G401 (cell line): ENCODE results near the gene CAPNS2. TPM values are rescaled to one million over a fixed set of nuclear protein-coding genes. Genes with fewer than 3 reads are reported as not detected.
"Not testable (repeated sequence)": the region's sequence is repeated elsewhere in the genome, so short reads cannot be mapped to it uniquely, and the experiment has no call there.

Experiments
- DNase-seq: peaks from one replicate; pipeline ENCODE4 v3.0.0-alpha.2; 2015; ENCODE audit warnings: low spot score
- in situ Hi-C: cut with HindIII; loops from 2 replicates; pipeline ENCODE4 v1.10.0; 2016; ENCODE audit warnings: low sequenced_read_pairs, mixed read lengths
- total RNA-seq: library from RNA; depleted of rRNA; stranded (reverse); fragments of >200 nt; shearing (Covaris generic); gene quantifications from 2 replicates; pipeline ENCODE4 v1.2.3, GENCODE V29; 2014

CAPNS2 gene
- total RNA-seq, 1 experiment from 2014 or later: not detected

DNA sequence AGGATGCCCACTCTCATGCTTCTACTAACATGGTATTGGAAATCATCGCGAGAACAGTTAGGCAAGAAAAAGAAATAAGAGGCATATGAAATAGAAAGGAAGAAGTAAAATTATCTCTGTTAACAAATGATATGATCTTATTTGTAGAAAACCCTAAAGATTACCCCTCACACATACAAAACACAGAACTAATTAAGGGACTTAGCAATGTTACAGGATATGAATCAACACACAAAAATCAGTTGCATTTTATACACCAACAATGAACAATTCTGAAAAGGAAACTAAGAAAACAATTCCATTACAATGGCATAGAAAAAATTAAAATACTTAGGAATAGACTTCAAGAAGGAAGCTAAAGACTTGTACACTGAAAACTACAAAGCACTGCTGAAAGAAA, 2.7 kb upstream of the CAPNS2 start:
- in situ Hi-C loops: no loop called here
- DNase-seq: no peak

DNA sequence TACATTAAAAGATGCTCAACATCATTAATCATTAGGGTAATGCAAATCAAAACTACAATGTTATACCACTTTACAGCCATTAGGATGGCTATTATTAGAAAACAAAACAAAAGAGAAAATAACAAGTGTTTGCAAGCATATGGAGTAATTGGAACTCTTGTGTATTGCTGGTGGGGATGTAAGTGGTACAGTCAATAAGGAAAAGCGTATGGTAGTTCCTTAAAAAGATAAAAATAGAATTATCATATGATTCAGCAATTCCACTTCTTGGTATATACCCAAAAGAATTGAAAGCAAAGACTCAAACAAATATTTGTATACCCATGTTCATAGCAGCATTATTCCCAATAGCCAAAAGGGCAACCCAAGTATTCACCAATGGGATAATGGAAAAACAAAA, 1.4 kb upstream of the CAPNS2 start:
- DNase-seq: no peak
- in situ Hi-C loops: no loop called here

- in situ Hi-C loops: no loop called here
- no peak for DNase-seq
These were observed 898 bp downstream of the CAPNS2 start for GRCh38 chr16:55567382-55567781.

GRCh38 chr16:55568207-55568606, 1.7 kb downstream of the CAPNS2 start:
- no peak for DNase-seq
- in situ Hi-C loops: no loop called here

DNA sequence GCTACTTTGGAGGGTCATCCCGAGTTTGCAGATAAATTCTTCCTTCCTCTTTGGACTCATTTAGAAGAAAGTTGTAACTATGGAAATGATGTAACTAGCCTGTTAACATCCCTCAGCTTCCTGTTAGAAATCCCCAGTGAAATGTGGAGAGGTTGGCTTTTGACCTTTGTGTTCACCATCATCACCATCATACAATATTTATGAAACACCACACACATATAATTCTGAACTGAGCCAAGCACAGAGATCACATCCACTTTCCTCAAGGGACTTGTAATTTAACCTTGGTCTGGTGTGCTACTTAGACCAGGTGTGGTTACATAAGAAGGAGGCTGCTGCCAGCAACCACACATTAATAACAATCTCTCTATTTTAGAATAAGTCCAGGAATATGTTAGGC, 2.5 kb downstream of the CAPNS2 start:
- in situ Hi-C loops: no loop called here
- DNase-seq: no peak

GRCh38 chr16:55570159-55570558, 3.7 kb downstream of the CAPNS2 start:
- in situ Hi-C loops: no loop called here
- DNase-seq: no peak

DNA sequence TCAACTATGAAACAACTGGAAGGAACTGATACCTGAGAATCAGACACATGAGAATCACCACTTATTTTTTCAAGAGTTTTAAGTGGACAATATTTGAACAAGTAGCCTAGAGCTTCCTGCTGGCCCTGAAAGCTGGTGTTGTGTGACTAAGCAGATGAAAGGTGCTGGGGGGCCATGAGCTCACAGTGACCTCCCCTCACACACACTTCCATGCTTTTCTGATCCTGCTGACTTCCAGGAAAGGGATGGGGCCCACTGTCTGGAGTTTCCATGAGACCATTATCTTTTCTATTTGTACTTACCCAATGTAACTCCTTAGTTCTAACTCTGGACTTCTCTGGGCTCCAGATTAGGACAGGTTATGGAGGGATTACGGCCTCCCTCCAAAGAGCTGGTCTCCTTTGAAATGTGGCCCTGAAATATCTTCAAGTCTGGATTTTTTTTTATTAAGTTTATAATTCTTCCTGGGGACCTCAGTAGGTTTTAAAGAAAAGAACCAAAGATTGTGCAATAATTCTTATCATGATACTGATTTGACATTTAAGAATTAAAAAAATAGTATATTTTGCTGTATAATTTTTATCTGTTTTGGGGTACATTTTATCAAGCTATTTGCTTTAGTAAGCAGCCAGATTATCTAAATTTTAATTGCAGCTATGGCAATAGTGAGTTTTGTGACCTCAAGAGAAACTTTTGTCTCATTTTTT, 4.9 kb downstream of the CAPNS2 start:
- in situ Hi-C loops: no loop called here
- DNase-seq: no peak

GRCh38 chr16:55572439-55572838, 6.0 kb downstream of the CAPNS2 start:
- in situ Hi-C loops: no loop called here

GRCh38 chr16:55574811-55575210, 8.3 kb downstream of the CAPNS2 start:
- in situ Hi-C loops: no loop called here
- no peak for DNase-seq

More at GRCh38 chr16:55572439-55572838, 6.0 kb downstream of the CAPNS2 start:
- no peak for DNase-seq

DNA sequence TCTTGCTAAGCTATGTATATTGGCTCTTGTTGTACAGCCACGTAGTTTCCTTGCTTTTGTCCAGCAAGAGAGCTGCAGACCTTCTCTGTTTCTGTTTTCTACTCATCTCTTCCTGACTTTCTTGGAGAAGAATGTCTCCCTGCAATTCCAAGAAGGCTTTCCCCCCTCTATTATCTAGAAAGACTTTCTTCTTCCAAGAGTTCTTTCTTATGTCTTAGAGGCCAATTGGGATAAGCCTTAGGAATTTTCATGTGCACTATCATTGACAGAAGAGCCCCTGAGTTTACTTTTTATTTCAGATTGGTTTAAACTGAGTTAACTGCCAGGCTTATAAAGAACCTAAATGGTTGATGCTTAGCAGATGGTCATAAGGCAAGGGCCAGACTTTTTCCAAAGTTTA, 9.0 kb downstream of the CAPNS2 start:
- no peak for DNase-seq
- in situ Hi-C loops: no loop called here

DNA sequence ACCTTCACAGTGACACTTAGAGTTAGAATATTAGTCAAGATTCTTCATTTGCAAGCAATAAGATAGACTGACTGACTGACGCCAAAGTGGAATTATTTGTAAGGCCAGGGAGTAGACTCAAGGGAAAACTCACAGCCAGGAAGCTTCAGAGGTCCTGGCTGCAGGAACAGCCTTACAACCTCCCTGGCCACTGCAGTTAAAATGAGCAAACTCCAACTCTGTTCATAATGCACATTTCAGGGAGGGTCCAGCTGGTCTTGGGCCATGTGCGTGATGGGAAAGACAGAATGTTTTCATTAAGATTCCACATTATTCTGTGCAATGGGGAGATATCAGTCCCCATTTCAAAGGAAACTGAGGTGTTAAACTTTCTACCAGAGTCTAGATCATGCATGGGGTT, 9.9 kb downstream of the CAPNS2 start:
- no peak for DNase-seq
- in situ Hi-C loops: no loop called here

DNA sequence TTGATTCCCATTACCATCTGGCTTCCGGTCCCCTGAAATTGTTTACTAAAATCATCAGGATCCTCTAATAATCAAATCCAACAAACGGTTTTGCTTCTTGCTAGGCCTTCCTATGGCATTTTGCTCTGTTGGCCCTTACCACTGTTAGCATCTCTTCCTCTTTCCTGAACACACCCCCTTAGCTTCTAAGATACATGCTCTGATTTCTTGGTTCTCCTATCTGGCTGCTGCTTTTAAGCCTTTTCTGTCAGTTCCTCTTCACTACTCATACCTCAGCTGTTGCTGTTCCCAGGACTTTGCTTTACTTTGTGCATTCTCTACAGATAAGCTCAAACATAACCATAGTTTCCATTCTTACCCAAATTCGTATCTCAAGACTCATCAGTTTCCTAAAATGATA, 11.4 kb downstream of the CAPNS2 start:
- in situ Hi-C loops: no loop called here
- DNase-seq: no peak

GRCh38 chr16:55585631-55586030, 19.1 kb downstream of the CAPNS2 start:
- in situ Hi-C loops: no loop called here

DNA sequence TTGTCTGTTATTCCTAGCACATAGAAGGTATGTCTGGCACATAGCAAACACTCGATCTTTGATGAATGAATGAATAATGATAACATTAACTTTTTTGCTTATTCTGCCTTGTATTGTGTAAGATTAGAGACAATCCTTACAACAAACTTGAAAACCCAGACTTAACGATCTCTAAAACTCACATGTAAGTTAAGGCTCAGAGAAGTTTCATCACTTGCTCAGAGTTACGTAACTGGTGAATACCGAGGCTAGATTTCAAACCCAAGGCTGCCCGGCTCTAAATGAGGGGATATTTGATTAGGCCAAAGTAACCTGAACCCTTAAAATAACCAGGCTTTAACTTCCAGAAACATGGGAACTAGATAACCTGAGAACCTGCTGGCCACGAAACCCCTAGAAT, 22.3 kb downstream of the CAPNS2 start:
- DNase-seq: no peak
- in situ Hi-C loops: no loop called here

More at GRCh38 chr16:55585631-55586030, 19.1 kb downstream of the CAPNS2 start:
- no peak for DNase-seq

- in situ Hi-C loops: no loop called here
- DNase-seq: no peak
These were observed 25.8 kb downstream of the CAPNS2 start for GRCh38 chr16:55592306-55592705.

DNA sequence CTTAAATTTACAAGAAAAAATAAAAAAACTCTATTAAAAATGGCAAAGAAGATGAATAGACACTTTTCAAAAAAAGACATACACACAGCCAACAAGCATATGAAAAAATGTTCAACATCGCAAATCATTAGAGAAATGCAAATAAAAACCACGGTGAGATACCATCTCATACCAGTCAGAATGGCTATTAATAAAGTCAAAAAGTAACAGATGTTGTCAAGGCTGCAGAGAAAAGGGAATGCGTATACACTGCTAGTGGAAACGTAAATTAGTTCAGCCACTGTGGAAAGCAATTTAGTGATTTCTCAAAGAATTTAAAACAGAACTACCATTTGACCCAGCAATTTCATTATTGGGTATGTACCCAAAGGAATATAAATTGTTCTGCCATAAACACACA, 31.4 kb downstream of the CAPNS2 start:
- in situ Hi-C loops: no loop called here

DNA sequence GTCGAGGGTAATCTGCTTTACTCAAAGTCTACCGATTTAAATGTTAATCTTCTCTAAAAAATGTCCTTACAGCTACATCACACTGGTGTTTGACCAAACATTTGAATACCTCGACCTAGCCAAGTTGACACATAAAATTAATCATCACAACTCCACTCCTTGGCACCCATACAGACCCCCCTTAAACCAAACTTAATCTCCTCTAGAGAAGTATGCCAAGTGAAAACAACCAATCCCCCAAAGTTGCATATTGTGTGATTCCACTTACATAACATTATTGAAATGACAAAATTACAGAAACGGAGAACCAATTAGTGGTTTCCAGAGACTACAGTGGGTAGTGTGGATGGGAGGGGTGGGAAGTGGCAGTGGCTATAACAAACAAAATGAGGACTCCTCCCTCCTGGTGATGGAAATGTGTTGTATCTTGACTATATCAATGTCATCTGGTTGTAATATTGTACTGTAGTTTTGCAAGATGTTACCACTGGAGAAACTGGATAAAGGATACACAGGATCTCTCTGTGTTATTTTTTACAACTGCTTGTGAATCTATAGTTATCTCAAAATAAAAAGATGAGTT, 39.4 kb downstream of the CAPNS2 start:
- in situ Hi-C loops: no loop called here
- no peak for DNase-seq

More for the DNA sequence above, 31.4 kb downstream of the CAPNS2 start:
- no peak for DNase-seq

- in situ Hi-C loops: no loop called here
- no peak for DNase-seq
These were observed 47.3 kb downstream of the CAPNS2 start for GRCh38 chr16:55613613-55614335.

GRCh38 chr16:55615071-55615470, 48.6 kb downstream of the CAPNS2 start:
- in situ Hi-C loops: no loop called here
- DNase-seq: no peak

- in situ Hi-C loops: not testable (repeated sequence)
These were observed 49.2 kb downstream of the CAPNS2 start for GRCh38 chr16:55615670-55616069.

More at GRCh38 chr16:55615670-55616069, 49.2 kb downstream of the CAPNS2 start:
- DNase-seq: not testable (repeated sequence)
